Mesothelial cell of epicardium (in vitro differentiated cells): ENCODE results near the gene CLIP1. TPM values are rescaled to one million over a fixed set of nuclear protein-coding genes. Genes with fewer than 3 reads are reported as not detected.
A peak's percentile ranks its signal among the peaks of the same experiment; 100 is the strongest.
"Not testable (repeated sequence)": the region's sequence is repeated elsewhere in the genome, so short reads cannot be mapped to it uniquely, and the experiment has no call there.

ENCODE experiments used
- DNase-seq, 2 experiments: peaks; one replicate each; pipeline ENCODE4 v3.0.0; 2021; ENCODE audit warnings: low spot score in 2 of 2; ENCODE audit not compliant: unreplicated experiment in 2 of 2
- H3K27ac Mint-ChIP-seq: 2 replicates; pipeline ENCODE4 v1.8.0; 2021; ENCODE audit warnings: mixed read lengths
- H3K27me3 Mint-ChIP-seq: 2 replicates; pipeline ENCODE4 v1.8.0; 2021; ENCODE audit warnings: low read depth, mixed read lengths
- H3K36me3 Mint-ChIP-seq: 2 replicates; pipeline ENCODE4 v1.8.0; 2021; ENCODE audit warnings: mixed read lengths
- H3K4me1 Mint-ChIP-seq: 2 replicates; pipeline ENCODE4 v1.8.0; 2021; ENCODE audit warnings: mixed read lengths
- H3K4me3 Mint-ChIP-seq: 2 replicates; pipeline ENCODE4 v1.8.0; 2021; ENCODE audit warnings: mild to moderate bottlenecking, moderate library complexity, mixed read lengths
- H3K9me3 Mint-ChIP-seq: 2 replicates; pipeline ENCODE4 v1.8.0; 2021; ENCODE audit warnings: mixed read lengths
- total RNA-seq: library from RNA; stranded (reverse); gene quantifications from 3 replicates; pipeline ENCODE4 v1.2.1, GENCODE V29; 2021
- TF ChIP-seq, protein P1 (sequence below): fragments of 200-600 bp; sonication (generic); IDR thresholded peaks from one replicate; pipeline ENCODE4 v1.5.0; 2021; ENCODE audit warnings: antibody characterized with exemption; ENCODE audit not compliant: unreplicated experiment

CLIP1 gene
- total RNA-seq, 1 donor from 2014 or later = 65.2 TPM

DNA sequence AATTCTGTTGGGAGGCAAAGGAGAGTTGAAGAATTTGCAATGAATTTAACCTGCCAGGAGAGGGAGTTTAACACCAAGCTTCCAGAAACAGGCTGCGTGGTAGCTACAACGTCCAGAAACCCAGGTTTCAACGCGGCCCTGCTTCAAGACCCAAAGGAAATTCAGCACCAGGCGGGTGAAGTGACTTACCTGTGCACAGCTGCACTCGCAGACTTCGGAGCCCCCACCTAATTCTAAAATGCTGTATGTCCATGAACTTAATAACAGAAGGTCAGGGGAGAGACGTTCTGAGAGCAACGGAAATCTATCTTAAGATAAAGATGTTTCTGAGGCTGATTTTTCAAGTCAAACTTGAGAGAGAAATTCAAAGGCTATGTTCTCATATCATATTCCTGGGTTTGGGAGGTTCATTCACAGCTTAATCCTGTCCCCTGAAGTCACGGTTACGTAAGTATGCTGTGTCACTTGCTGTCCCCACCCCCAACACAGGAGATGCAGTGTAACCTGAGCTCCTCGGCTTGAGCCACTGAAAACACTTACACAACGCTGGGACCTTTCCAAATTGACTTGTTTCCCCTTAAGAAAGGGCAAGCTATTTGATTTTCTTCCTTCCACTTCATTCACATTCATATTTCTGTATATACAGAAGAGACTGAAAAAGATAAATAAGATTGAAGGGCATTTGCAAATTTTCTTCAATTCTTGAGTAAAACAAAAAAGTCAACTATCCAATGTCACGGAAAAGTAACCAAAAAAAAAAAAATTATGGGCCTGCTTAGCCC, 22.7 kb downstream of the CLIP1 start:
- Mint-ChIP-seq H3K27me3 (no peaks in the 10 kb centered on the region), H3K4me3 (peak overlapping the region; percentile 52), H3K27ac (peak overlapping the region; percentile 98), H3K4me1 (peaks cover 26% of the 10 kb centered on the region), H3K9me3 (no peaks in the 10 kb centered on the region), H3K36me3 (peaks cover 3% of the 10 kb centered on the region)
- TF ChIP-seq, protein P1, sequence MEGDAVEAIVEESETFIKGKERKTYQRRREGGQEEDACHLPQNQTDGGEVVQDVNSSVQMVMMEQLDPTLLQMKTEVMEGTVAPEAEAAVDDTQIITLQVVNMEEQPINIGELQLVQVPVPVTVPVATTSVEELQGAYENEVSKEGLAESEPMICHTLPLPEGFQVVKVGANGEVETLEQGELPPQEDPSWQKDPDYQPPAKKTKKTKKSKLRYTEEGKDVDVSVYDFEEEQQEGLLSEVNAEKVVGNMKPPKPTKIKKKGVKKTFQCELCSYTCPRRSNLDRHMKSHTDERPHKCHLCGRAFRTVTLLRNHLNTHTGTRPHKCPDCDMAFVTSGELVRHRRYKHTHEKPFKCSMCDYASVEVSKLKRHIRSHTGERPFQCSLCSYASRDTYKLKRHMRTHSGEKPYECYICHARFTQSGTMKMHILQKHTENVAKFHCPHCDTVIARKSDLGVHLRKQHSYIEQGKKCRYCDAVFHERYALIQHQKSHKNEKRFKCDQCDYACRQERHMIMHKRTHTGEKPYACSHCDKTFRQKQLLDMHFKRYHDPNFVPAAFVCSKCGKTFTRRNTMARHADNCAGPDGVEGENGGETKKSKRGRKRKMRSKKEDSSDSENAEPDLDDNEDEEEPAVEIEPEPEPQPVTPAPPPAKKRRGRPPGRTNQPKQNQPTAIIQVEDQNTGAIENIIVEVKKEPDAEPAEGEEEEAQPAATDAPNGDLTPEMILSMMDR = peak; percentile 53
- DNase-seq = peak in 1 of 2 experiments; percentile 56

DNA sequence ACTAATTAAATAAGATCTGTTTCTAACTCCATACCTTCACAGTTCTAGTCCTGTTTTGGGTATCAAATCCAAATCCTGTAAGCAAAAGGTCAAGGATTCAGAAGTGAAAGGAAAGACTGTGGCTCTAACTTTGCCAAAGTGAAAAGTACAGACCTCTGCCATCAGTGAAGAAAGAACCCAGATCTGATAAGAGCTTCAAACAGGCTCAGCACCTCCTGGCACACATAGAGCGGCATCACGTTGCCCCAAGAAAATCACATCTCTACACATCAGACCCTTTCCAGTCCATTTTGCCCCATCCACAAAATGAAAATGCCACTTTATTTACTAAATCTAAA, 23.2 kb downstream of the CLIP1 start:
- peaks cover 26% of the 10 kb centered on the region for H3K4me1 Mint-ChIP-seq

GRCh38 chr12:122397981-122398380, 24.5 kb downstream of the CLIP1 start:
- not testable (repeated sequence) for H3K9me3 Mint-ChIP-seq, H3K36me3 Mint-ChIP-seq, H3K27ac Mint-ChIP-seq, H3K4me3 Mint-ChIP-seq, H3K27me3 Mint-ChIP-seq, DNase-seq
- H3K4me1 Mint-ChIP-seq = peaks cover 23% of the 10 kb centered on the region

More for the DNA sequence above, 23.2 kb downstream of the CLIP1 start:
- H3K36me3 Mint-ChIP-seq = peaks cover 3% of the 10 kb centered on the region
- no peak overlapping the region for H3K4me3 Mint-ChIP-seq
- no peaks in the 10 kb centered on the region for H3K27me3 Mint-ChIP-seq
- DNase-seq = no peak
- TF ChIP-seq, protein P1 = no peak
- no peaks in the 10 kb centered on the region for H3K9me3 Mint-ChIP-seq
- peak overlapping the region; percentile 98 for H3K27ac Mint-ChIP-seq

GRCh38 chr12:122395319-122395718, 27.1 kb downstream of the CLIP1 start:
- H3K9me3 Mint-ChIP-seq = no peaks in the 10 kb centered on the region
- peaks cover 16% of the 10 kb centered on the region for H3K4me1 Mint-ChIP-seq
- peak overlapping the region; percentile 61 for H3K27ac Mint-ChIP-seq
- no peak for DNase-seq
- H3K27me3 Mint-ChIP-seq = no peaks in the 10 kb centered on the region
- no peak overlapping the region for H3K4me3 Mint-ChIP-seq
- H3K36me3 Mint-ChIP-seq = no peaks in the 10 kb centered on the region
- TF ChIP-seq, protein P1 = no peak

GRCh38 chr12:122394626-122395194, 27.8 kb downstream of the CLIP1 start:
- H3K27me3 Mint-ChIP-seq = no peaks in the 10 kb centered on the region
- no peaks in the 10 kb centered on the region for H3K9me3 Mint-ChIP-seq
- H3K4me1 Mint-ChIP-seq = peaks cover 10% of the 10 kb centered on the region
- H3K36me3 Mint-ChIP-seq = no peaks in the 10 kb centered on the region
- no peak for DNase-seq
- H3K4me3 Mint-ChIP-seq = no peak overlapping the region
- peak overlapping the region; percentile 61 for H3K27ac Mint-ChIP-seq
- TF ChIP-seq, protein P1 = no peak

- Mint-ChIP-seq H3K27me3 (no peaks in the 10 kb centered on the region), H3K4me3 (no peak overlapping the region), H3K27ac (no peak overlapping the region), H3K9me3 (no peaks in the 10 kb centered on the region), H3K4me1 (peaks cover under 1% of the 10 kb centered on the region), H3K36me3 (no peaks in the 10 kb centered on the region)
- TF ChIP-seq, protein P1 = no peak
- no peak for DNase-seq
Measured at GRCh38 chr12:122393817-122394216, 28.7 kb downstream of the CLIP1 start.
